ENCODE data around the gene SNX15.

The SNX15 gene

DNA sequence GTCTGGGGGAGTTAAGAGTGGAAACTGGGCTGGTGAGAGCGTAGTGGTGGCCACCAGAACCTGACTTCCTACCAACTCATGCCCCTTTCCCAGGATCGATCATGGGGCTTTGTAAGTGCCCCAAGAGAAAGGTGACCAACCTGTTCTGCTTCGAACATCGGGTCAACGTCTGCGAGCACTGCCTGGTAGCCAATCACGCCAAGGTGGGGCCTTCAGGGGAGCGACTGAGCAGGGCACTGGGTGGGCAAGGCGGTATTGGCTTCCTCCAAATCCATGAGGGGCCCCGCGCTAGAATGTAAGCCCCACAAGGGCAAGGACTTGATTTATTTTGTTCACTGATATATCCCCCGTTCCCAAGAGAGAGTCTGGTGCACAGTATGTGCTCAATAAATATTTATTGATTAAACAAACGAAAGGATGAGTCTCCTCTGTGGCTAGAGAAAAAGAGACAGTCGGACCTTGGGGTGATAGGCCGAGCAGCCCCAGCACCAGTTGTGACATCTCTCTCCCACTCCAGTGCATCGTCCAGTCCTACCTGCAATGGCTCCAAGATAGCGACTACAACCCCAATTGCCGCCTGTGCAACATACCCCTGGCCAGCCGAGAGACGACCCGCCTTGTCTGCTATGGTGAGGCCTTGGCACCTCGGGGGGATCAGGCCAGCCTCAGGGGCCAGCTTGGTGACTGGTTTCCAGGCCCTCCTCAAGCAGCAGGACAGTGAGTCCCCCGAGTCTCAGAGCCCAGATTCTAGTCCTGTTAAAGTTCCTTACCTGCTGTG lies 57.5 kb downstream of the SNX15 start:
- DNase-seq (ENCODE audit: low spot score), result no peak

DNA sequence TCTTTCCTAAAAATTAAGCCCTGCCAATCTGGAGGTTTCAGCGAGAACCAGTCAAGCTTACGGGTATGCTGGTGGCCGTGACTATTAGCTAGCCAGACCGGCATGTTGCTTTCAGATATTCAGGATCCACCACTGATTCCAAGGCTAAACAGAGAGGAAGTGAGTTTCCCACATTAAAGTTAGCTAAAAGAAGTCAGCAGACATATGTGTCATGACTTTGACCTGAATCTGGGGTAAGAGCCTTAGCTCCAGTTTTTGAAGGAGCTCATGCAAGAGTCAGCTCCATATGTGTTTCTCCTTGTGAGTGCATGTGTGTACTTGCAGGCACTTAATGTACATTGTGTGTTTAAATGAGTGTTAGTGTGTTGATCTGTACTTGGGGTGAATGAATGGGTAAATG lies 58.2 kb downstream of the SNX15 start:
- no peak for DNase-seq (ENCODE audit: low spot score)

DNA sequence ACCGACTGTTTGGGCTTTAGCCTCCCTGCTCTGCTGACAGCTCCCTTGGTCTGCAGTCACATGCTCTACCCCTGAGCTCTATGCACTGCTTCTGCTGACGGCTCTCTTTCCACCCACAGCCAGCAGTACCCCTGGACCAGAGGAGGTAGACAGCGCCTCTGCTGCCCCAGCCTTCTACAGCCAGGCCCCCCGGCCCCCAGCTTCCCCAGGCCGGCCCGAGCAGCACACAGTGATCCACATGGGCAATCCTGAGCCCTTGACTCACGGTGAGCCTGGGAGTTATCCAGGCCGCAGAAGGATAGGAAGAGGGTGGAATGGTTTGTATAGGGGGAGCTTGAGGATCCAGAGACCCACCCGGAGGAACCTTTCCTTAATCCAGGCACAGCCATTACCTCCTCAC lies 59.6 kb downstream of the SNX15 start:
- DNase-seq (ENCODE audit: low spot score), result no peak

DNA sequence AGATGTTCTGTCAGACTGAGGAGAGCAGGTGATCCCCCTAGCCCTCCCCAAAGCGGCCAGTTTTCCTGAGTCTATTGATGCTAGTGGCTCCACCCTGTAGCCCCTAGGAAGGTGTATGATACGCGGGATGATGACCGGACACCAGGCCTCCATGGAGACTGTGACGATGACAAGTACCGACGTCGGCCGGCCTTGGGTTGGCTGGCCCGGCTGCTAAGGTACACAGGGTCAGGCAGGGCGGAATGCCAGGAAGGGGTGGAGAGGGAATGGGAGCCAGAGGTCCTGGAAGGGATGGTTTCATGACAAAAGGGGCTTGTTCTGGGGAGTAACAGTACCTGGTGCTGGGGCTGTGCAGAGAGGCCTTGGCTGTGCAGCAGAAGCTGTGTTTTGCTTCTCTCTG lies 60.0 kb downstream of the SNX15 start:
- DNase-seq (ENCODE audit: low spot score), result no peak

DNA sequence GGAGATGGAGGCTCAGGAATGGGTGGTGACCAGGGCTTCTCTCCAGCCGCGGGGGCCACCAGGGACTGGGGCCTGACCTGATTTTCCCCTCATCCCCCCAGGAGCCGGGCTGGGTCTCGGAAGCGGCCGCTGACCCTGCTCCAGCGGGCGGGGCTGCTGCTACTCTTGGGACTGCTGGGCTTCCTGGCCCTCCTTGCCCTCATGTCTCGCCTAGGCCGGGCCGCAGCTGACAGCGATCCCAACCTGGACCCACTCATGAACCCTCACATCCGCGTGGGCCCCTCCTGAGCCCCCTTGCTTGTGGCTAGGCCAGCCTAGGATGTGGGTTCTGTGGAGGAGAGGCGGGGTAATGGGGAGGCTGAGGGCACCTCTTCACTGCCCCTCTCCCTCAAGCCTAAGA lies 60.6 kb downstream of the SNX15 start:
- no peak for DNase-seq (ENCODE audit: low spot score)

DNA sequence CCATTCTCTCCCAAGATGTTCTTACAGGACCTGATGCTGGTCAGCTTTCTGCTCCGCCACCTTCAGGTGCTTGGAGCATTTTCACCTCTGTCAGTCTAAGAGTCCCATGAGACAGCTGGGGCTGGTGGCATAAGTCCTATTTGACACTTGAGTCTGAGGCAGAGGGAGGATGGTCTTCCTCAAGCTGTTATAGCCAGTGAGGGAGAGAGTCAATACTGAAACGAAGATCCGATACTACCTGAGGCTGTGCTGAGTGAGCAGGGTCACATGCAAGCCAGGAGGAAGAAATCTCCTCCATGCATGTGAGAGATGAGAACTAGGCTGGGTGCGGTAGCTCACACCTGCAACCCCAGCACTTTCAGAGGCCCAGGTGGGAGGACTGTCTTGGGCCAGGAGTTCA lies 62.4 kb downstream of the SNX15 start:
- DNase-seq (ENCODE audit: low spot score), result no peak

All from LoVo (cell line).